KOPT-K1 (cell line): ENCODE measurements around the gene RBBP9.
A peak's percentile ranks its signal among the peaks of the same experiment; 100 is the strongest.
"Not testable (repeated sequence)": the region's sequence is repeated elsewhere in the genome, so short reads cannot be mapped to it uniquely, and the experiment has no call there.

Experiments
- H3K27ac ChIP-seq: fragments of 200-600 bp; sonication (generic); 2 replicates; pipeline ENCODE4 v1.5.1; 2016; ENCODE audit warnings: antibody characterized with exemption, mild to moderate bottlenecking, low read depth, low read length; ENCODE audit not compliant: poor library complexity, severe bottlenecking
- H3K36me3 ChIP-seq: fragments of 200-600 bp; sonication (generic); 2 replicates; pipeline ENCODE4 v1.5.1; 2017; ENCODE audit warnings: antibody characterized with exemption, mild to moderate bottlenecking, low read length, moderate library complexity; ENCODE audit not compliant: insufficient read depth
- H3K9me3 ChIP-seq: fragments of 200-600 bp; sonication (generic); 2 replicates; pipeline ENCODE4 v1.5.1; 2017; ENCODE audit warnings: antibody characterized with exemption, low read length, mild to moderate bottlenecking; ENCODE audit not compliant: insufficient read depth, poor library complexity, severe bottlenecking

Gene RBBP9

GRCh38 chr20:18496740-18497592 lies at the start of gene RBBP9:
Gene RBBP9, minus strand, starts transcription at chr20:18497225. Its CDS starts 58 bp downstream, at chr20:18497167.
- Histone ChIP-seq H3K36me3 (peaks cover 21% of the 10 kb centered on the region; the same call in 1 of the 2 replicates), H3K9me3 (no peaks in the 10 kb centered on the region), H3K27ac (peak within 1 kb of the TSS; percentile 64)

- no peaks in the 10 kb centered on the region for H3K9me3 ChIP-seq
- no peak overlapping the region for H3K27ac ChIP-seq
- H3K36me3 ChIP-seq, result peaks cover 93% of the 10 kb centered on the region
Measured at GRCh38 chr20:18545566-18545965, 48.5 kb upstream of the RBBP9 start.

- Histone ChIP-seq H3K9me3 (no peaks in the 10 kb centered on the region), H3K27ac (no peak overlapping the region), H3K36me3 (peaks cover 84% of the 10 kb centered on the region)
Measured at GRCh38 chr20:18543932-18544331, 46.9 kb upstream of the RBBP9 start.

- peaks cover 84% of the 10 kb centered on the region for H3K36me3 ChIP-seq
- no peak overlapping the region for H3K27ac ChIP-seq
- no peaks in the 10 kb centered on the region for H3K9me3 ChIP-seq
Measured at GRCh38 chr20:18543216-18543615, 46.2 kb upstream of the RBBP9 start.

- Histone ChIP-seq H3K36me3 (peaks cover 81% of the 10 kb centered on the region), H3K9me3 (no peaks in the 10 kb centered on the region), H3K27ac (no peak overlapping the region)
Measured at GRCh38 chr20:18541741-18542140, 44.7 kb upstream of the RBBP9 start.

GRCh38 chr20:18537651-18538050 lies 40.6 kb upstream of the RBBP9 start:
- H3K36me3 ChIP-seq, result peaks cover 80% of the 10 kb centered on the region
- H3K9me3 ChIP-seq, result no peaks in the 10 kb centered on the region
- no peak overlapping the region for H3K27ac ChIP-seq

- Histone ChIP-seq H3K27ac (no peak overlapping the region), H3K36me3 (peaks cover 86% of the 10 kb centered on the region), H3K9me3 (no peaks in the 10 kb centered on the region)
Measured at GRCh38 chr20:18533978-18534644, 37.1 kb upstream of the RBBP9 start.

- Histone ChIP-seq H3K9me3 (no peaks in the 10 kb centered on the region), H3K27ac (no peak overlapping the region), H3K36me3 (peaks cover 89% of the 10 kb centered on the region)
Measured at GRCh38 chr20:18533491-18533890, 36.5 kb upstream of the RBBP9 start.

- Histone ChIP-seq H3K36me3 (peaks cover 89% of the 10 kb centered on the region), H3K9me3 (no peaks in the 10 kb centered on the region), H3K27ac (no peak overlapping the region)
Measured at GRCh38 chr20:18532626-18533025, 35.6 kb upstream of the RBBP9 start.

- H3K27ac ChIP-seq, result no peak overlapping the region
- no peaks in the 10 kb centered on the region for H3K9me3 ChIP-seq
- H3K36me3 ChIP-seq, result peaks cover 97% of the 10 kb centered on the region
Measured at GRCh38 chr20:18529041-18529440, 32.0 kb upstream of the RBBP9 start.

GRCh38 chr20:18527836-18528235 lies 30.8 kb upstream of the RBBP9 start:
- H3K36me3 ChIP-seq, result peaks cover 88% of the 10 kb centered on the region
- no peaks in the 10 kb centered on the region for H3K9me3 ChIP-seq
- H3K27ac ChIP-seq, result no peak overlapping the region

- Histone ChIP-seq H3K9me3 (no peaks in the 10 kb centered on the region), H3K27ac (no peak overlapping the region), H3K36me3 (peaks cover 83% of the 10 kb centered on the region)
Measured at GRCh38 chr20:18527339-18527738, 30.3 kb upstream of the RBBP9 start.

- H3K27ac ChIP-seq, H3K9me3 ChIP-seq: not testable (repeated sequence)
- peaks cover 77% of the 10 kb centered on the region for H3K36me3 ChIP-seq
Measured at GRCh38 chr20:18526761-18527160, 29.7 kb upstream of the RBBP9 start.

GRCh38 chr20:18524646-18525045 lies 27.6 kb upstream of the RBBP9 start:
- peaks cover 60% of the 10 kb centered on the region for H3K36me3 ChIP-seq
- H3K27ac ChIP-seq, result no peak overlapping the region
- no peaks in the 10 kb centered on the region for H3K9me3 ChIP-seq

GRCh38 chr20:18523066-18523465 lies 26.0 kb upstream of the RBBP9 start:
- no peaks in the 10 kb centered on the region for H3K9me3 ChIP-seq
- H3K36me3 ChIP-seq, result peaks cover 49% of the 10 kb centered on the region
- H3K27ac ChIP-seq, result no peak overlapping the region
